Hepatocyte (in vitro differentiated cells): ENCODE measurements around the gene NODAL. TPM values are rescaled to one million over a fixed set of nuclear protein-coding genes. Genes with fewer than 3 reads are reported as not detected.

Source experiments
- DNase-seq: peaks from one replicate; pipeline ENCODE4 v3.0.0-alpha.2; 2016; ENCODE audit warnings: low spot score
- H2AFZ ChIP-seq: fragments of 200-600 bp; sonication (generic); 2 replicates; pipeline ENCODE4 v1.6.0; 2016; ENCODE audit warnings: antibody characterized with exemption, mild to moderate bottlenecking
- H3K27ac ChIP-seq: fragments of 200-600 bp; sonication (generic); 2 replicates; pipeline ENCODE4 v1.5.1; 2016; ENCODE audit warnings: mild to moderate bottlenecking
- H3K27me3 ChIP-seq: fragments of 200-600 bp; sonication (generic); 2 replicates; pipeline ENCODE4 v1.6.1; 2016
- H3K36me3 ChIP-seq: fragments of 200-600 bp; sonication (generic); replicated peaks from 2 replicates; pipeline ENCODE4 v1.5.1; 2016; ENCODE audit warnings: low read depth; ENCODE audit not compliant: insufficient read depth
- H3K4me1 ChIP-seq: fragments of 200-600 bp; sonication (generic); 2 replicates; pipeline ENCODE4 v1.5.1; 2016; ENCODE audit warnings: mild to moderate bottlenecking, moderate library complexity; ENCODE audit not compliant: insufficient read depth
- H3K4me2 ChIP-seq: fragments of 200-600 bp; sonication (generic); 2 replicates; pipeline ENCODE4 v1.6.0; 2016
- H3K4me3 ChIP-seq: fragments of 200-600 bp; sonication (generic); 2 replicates; pipeline ENCODE4 v1.5.1; 2016; ENCODE audit warnings: mild to moderate bottlenecking
- H3K79me2 ChIP-seq: fragments of 200-600 bp; sonication (generic); 2 replicates; pipeline ENCODE4 v1.6.0; 2017; ENCODE audit warnings: mild to moderate bottlenecking
- H3K9me2 ChIP-seq: fragments of 200-600 bp; sonication (generic); replicated peaks from 2 replicates; pipeline ENCODE4 v1.6.0; 2017; ENCODE audit warnings: mild to moderate bottlenecking; ENCODE audit not compliant: insufficient read depth
- H3K9me3 ChIP-seq: fragments of 200-600 bp; sonication (generic); 2 replicates; pipeline ENCODE4 v1.5.1; 2016; ENCODE audit warnings: low read depth, mild to moderate bottlenecking
- H4K20me1 ChIP-seq: fragments of 200-600 bp; sonication (generic); 2 replicates; pipeline ENCODE4 v1.6.0; 2016; ENCODE audit warnings: mild to moderate bottlenecking; ENCODE audit not compliant: insufficient read depth, poor library complexity, severe bottlenecking
- EZH2 ChIP-seq: fragments of 200-600 bp; sonication (generic); IDR thresholded peaks from 2 replicates; pipeline ENCODE4 v1.6.1; 2016; ENCODE audit warnings: antibody characterized with exemption, mild to moderate bottlenecking, borderline replicate concordance
- EZH2phosphoT487 ChIP-seq: fragments of 200-600 bp; sonication (generic); IDR thresholded peaks from one replicate; pipeline ENCODE4 v1.6.1; 2018; ENCODE audit warnings: antibody characterized with exemption, mild to moderate bottlenecking, low read depth, moderate library complexity; ENCODE audit not compliant: unreplicated experiment, severe bottlenecking
- WGBS: methylation state at CpG from one replicate; pipeline ENCODE4 v1.1.6; 2016; ENCODE audit warnings: low lambda C conversion rate; ENCODE audit errors: missing lambda C conversion rate; 5-methylcytosine and 5-hydroxymethylcytosine counted together
- polyA plus RNA-seq: library from polyadenylated mRNA; unstranded; fragments of >200 nt; fragmentation: Nextera tagmentation; extraction: Ambion mirVana; gene quantifications from 2 replicates; pipeline ENCODE4 v1.2.1, GENCODE V29; 2016
- total RNA-seq: library from RNA; depleted of rRNA; stranded (reverse); fragments of >200 nt; gene quantifications from 2 replicates; pipeline ENCODE4 v1.2.3, GENCODE V29; 2014
- TF ChIP-seq, protein P1 (sequence below): fragments of 200-600 bp; sonication (generic); IDR thresholded peaks from 2 replicates; pipeline ENCODE4 v1.5.1; 2016; ENCODE audit warnings: antibody characterized with exemption, mild to moderate bottlenecking; ENCODE audit not compliant: poor library complexity

The NODAL gene
- total and polyA plus RNA-seq, 2 experiments from 2014 or later: not detected

DNA sequence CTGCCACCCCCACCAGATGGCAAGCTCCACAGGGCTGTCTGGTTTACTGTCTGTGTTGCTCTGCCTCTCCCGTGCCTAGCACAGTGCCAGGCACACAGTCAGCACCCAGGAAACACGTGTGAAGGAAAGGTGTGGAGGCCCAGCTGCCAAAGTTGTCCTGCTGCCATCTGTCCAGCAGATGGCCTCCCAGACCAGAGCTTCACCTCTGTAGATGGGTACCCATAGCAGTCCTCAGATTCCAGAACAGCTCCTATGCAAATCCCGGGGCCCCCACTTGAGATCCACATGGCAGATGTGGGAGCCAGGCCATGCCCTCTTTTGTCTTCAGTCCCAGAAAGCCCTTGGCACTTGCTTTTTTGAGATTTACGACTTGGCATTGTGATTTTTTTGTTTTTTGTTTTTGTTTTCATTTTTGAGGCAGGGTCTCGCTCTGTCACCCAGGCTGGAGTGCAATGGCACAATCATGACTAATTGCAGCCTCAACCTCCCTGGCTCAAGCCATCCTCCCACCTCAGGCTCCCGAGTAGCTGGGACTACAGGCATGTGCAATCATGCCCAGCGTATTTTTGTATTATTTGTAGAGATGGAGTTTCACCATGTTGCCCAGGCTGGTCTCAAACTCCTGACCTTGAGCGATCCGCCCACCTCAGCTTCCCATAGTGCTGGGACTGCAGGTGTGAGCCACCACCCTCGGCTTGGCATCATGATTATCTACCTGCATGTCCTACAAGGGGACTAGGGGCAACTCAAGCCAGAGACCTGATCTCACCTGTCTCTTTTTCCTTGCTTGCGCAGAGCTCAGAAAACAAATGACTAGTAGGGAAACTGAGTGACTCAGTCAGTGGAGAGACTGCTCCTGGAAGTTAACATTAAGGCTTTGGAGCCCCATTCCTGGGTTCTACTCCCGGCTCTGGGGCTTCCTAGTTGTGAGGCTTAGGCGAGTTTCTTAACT lies 20.2 kb upstream of the NODAL start:
- DNase-seq: peak; percentile 72
- Histone ChIP-seq H3K9me3 (no peaks in the 10 kb centered on the region), H3K27me3 (peaks cover 22% of the 10 kb centered on the region), H2AFZ (no peak overlapping the region), H3K4me2 (no peak overlapping the region), H4K20me1 (no peaks in the 10 kb centered on the region), H3K36me3 (no peaks in the 10 kb centered on the region), H3K9me2 (no peaks in the 10 kb centered on the region), H3K4me3 (no peak overlapping the region), H3K27ac (no peak overlapping the region), H3K4me1 (peaks cover 13% of the 10 kb centered on the region), H3K79me2 (no peaks in the 10 kb centered on the region)
- WGBS: 57% methylated on average over 13 of the region's 13 CpGs
- TF ChIP-seq, protein P1, sequence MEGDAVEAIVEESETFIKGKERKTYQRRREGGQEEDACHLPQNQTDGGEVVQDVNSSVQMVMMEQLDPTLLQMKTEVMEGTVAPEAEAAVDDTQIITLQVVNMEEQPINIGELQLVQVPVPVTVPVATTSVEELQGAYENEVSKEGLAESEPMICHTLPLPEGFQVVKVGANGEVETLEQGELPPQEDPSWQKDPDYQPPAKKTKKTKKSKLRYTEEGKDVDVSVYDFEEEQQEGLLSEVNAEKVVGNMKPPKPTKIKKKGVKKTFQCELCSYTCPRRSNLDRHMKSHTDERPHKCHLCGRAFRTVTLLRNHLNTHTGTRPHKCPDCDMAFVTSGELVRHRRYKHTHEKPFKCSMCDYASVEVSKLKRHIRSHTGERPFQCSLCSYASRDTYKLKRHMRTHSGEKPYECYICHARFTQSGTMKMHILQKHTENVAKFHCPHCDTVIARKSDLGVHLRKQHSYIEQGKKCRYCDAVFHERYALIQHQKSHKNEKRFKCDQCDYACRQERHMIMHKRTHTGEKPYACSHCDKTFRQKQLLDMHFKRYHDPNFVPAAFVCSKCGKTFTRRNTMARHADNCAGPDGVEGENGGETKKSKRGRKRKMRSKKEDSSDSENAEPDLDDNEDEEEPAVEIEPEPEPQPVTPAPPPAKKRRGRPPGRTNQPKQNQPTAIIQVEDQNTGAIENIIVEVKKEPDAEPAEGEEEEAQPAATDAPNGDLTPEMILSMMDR: peak; percentile 75
- no peak for TF ChIP-seq EZH2

DNA sequence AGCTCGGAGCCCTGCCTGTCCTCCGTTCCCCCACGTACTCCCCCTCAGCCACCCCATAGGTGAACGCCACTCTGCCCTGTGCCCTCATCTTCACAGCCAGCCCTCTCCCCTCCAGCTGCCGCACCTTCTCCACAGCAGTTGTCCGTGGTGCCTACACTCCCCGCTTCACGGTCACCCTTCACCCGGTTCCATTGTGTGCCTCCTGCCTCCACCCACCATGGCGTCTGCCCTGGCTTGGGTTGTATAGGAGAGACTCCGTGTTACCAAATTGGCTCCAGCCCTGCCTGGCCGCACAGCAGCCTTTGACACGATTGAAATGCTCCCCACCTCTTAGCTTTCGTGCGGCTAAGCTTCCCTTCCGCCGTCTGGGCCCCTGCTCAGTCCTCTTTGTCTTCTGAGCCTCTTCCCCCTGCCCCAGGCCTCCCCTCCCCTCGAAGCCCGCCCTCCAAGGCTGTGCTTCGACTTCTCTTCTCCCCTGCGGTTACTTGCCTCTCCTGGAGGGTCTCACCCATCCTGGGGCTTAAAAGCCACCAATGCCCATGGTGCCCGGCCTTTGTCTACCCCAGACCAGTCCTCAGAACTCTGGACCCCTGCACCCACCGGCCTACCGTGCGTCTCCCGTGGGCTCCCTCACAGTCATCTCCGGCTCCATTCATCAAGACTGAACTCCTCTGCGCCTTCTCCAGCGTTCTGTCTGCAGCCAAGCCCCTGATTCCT lies 18.5 kb upstream of the NODAL start:
- H3K9me2 ChIP-seq: no peaks in the 10 kb centered on the region
- H3K4me3 ChIP-seq: no peak overlapping the region
- H3K9me3 ChIP-seq: no peaks in the 10 kb centered on the region
- no peaks in the 10 kb centered on the region for H4K20me1 ChIP-seq
- H3K36me3 ChIP-seq: no peaks in the 10 kb centered on the region
- H3K4me2 ChIP-seq: no peak overlapping the region
- DNase-seq: no peak
- H3K4me1 ChIP-seq: peaks cover 13% of the 10 kb centered on the region
- peaks cover 39% of the 10 kb centered on the region for H3K27me3 ChIP-seq
- H3K79me2 ChIP-seq: no peaks in the 10 kb centered on the region
- WGBS: 72% methylated on average over 26 of the region's 29 CpGs
- H2AFZ ChIP-seq: no peak overlapping the region
- H3K27ac ChIP-seq: no peak overlapping the region
- TF ChIP-seq EZH2phosphoT487: no peak
- TF ChIP-seq EZH2: no peak
- TF ChIP-seq, protein P1: no peak

DNA sequence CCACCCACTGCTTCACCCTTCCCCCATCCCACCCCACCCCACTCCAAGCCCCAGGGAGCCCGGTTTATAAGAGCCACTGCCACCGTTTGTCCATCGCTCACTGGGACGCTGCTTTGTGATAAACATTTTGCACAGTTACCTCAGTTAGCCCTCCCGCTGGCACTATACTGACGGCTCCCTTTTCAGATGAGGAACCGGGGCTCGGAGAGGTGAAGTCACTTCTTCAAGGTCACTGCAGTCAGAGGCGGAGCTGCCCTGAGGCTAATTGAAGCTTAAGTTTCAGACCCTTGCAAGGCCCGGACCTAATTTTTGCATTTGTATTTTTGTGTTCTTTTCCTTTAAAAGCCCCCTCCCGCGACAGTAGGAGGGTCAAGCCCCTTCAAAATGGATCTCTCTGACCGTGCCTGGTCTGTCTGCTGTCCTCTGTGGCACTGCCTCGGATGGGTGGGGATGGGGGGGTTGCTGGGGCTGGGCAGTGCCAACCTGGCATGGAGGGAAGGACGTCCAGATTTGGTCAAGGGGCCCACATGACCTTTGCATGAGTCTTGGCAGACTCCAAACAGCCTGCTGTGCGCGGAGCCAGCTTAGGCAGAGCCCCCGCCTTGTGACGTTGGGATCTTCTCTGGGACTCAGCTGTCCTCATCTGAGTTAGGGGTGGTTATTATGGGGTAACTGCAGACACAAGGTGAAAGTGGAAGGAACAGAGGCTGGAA lies 17.7 kb upstream of the NODAL start:
- H3K9me3 ChIP-seq: no peaks in the 10 kb centered on the region
- H3K9me2 ChIP-seq: no peaks in the 10 kb centered on the region
- no peak overlapping the region for H2AFZ ChIP-seq
- no peaks in the 10 kb centered on the region for H3K36me3 ChIP-seq
- H3K4me2 ChIP-seq: peak overlapping the region; percentile 79
- no peaks in the 10 kb centered on the region for H3K79me2 ChIP-seq
- no peak overlapping the region for H3K4me3 ChIP-seq
- no peak for DNase-seq
- no peak overlapping the region for H3K27ac ChIP-seq
- H4K20me1 ChIP-seq: no peaks in the 10 kb centered on the region
- H3K4me1 ChIP-seq: peaks cover 13% of the 10 kb centered on the region
- TF ChIP-seq, protein P1: no peak
- TF ChIP-seq EZH2phosphoT487: no peak
- TF ChIP-seq EZH2: no peak
- H3K27me3 ChIP-seq: peaks cover 40% of the 10 kb centered on the region
- WGBS: 34% methylated on average over 19 of the region's 19 CpGs
